ENCODE measurements around the gene TECTA. TPM values are rescaled to one million over a fixed set of nuclear protein-coding genes. Genes with fewer than 3 reads are reported as not detected.

The TECTA gene
- polyA plus RNA-seq, 1 donor from 2014 or later = 3.3 TPM

DNA sequence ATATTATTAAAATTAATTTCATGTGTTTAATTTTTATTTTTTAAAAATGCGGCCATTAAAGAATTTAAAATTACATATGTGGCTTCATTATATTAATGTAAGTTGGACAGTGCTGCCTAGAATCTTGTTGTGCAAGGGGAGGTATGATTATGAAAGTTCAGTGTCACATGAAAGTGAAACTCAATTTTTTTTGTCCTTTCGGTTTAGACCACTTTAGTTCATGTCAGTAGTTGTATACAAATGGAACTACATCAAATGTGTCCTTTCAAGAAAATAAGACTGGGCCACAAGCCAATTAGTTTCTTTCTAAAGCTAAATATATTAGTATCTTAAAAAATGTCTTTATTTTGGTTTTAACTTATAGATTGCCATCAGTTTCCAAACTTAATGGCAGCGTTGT lies 41.4 kb upstream of the TECTA start:
- H3F3A ChIP-seq (ENCODE audit: insufficient read depth, low read length, poor library complexity, severe bottlenecking) = no peaks in the 10 kb centered on the region
- no peak overlapping the region for H3K4me2 ChIP-seq (ENCODE audit: low read length)
- H3K79me2 ChIP-seq (replicated peaks; ENCODE audit: insufficient read depth, low read length) = no peaks in the 10 kb centered on the region
- no peaks in the 10 kb centered on the region for H4K20me1 ChIP-seq (ENCODE audit: insufficient read depth)
- no peak overlapping the region for H2AFZ ChIP-seq (ENCODE audit: low read depth, low read length)
- TF ChIP-seq POLR2AphosphoS5 (IDR thresholded peaks at IDR 0.05) = no peak
- no peak for TF ChIP-seq SMC3 (conservative IDR thresholded peaks at IDR 0.05; ENCODE audit: poor library complexity)
- no peak for TF ChIP-seq EP300 (conservative IDR thresholded peaks at IDR 0.05; ENCODE audit: poor library complexity, severe bottlenecking)
- TF ChIP-seq, protein P1, sequence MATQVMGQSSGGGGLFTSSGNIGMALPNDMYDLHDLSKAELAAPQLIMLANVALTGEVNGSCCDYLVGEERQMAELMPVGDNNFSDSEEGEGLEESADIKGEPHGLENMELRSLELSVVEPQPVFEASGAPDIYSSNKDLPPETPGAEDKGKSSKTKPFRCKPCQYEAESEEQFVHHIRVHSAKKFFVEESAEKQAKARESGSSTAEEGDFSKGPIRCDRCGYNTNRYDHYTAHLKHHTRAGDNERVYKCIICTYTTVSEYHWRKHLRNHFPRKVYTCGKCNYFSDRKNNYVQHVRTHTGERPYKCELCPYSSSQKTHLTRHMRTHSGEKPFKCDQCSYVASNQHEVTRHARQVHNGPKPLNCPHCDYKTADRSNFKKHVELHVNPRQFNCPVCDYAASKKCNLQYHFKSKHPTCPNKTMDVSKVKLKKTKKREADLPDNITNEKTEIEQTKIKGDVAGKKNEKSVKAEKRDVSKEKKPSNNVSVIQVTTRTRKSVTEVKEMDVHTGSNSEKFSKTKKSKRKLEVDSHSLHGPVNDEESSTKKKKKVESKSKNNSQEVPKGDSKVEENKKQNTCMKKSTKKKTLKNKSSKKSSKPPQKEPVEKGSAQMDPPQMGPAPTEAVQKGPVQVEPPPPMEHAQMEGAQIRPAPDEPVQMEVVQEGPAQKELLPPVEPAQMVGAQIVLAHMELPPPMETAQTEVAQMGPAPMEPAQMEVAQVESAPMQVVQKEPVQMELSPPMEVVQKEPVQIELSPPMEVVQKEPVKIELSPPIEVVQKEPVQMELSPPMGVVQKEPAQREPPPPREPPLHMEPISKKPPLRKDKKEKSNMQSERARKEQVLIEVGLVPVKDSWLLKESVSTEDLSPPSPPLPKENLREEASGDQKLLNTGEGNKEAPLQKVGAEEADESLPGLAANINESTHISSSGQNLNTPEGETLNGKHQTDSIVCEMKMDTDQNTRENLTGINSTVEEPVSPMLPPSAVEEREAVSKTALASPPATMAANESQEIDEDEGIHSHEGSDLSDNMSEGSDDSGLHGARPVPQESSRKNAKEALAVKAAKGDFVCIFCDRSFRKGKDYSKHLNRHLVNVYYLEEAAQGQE (IDR thresholded peaks at IDR 0.05; ENCODE audit: borderline replicate concordance) = no peak
- no peak for TF ChIP-seq MXI1 (conservative IDR thresholded peaks at IDR 0.05; ENCODE audit: poor library complexity, severe bottlenecking)
- TF ChIP-seq RAD21 (conservative IDR thresholded peaks at IDR 0.05) = no peak
- no peak for TF ChIP-seq EZH2 (IDR thresholded peaks at IDR 0.05; ENCODE audit: borderline replicate concordance, insufficient read depth, low read length, poor library complexity, severe bottlenecking)
- TF ChIP-seq TAF1 (IDR thresholded peaks at IDR 0.05; ENCODE audit: low read depth) = no peak
- TF ChIP-seq CTCF (IDR thresholded peaks at IDR 0.05; ENCODE audit: poor library complexity, severe bottlenecking) = no peak
- peaks cover 19% of the 10 kb centered on the region for H3K36me3 ChIP-seq (ENCODE audit: insufficient read depth, low read length)
- H3K9me3 ChIP-seq (ENCODE audit: low read length) = no peaks in the 10 kb centered on the region
- no peak overlapping the region for H3K27ac ChIP-seq (ENCODE audit: low read length)
- no peak overlapping the region for H3K4me3 ChIP-seq (ENCODE audit: low read length)
- no peak overlapping the region for H3K9ac ChIP-seq (ENCODE audit: low read length)
- H3K27me3 ChIP-seq (ENCODE audit: insufficient read depth, low read depth, low read length) = no peaks in the 10 kb centered on the region
- no peaks in the 10 kb centered on the region for H3K9me2 ChIP-seq (ENCODE audit: insufficient read depth, low read length)

DNA sequence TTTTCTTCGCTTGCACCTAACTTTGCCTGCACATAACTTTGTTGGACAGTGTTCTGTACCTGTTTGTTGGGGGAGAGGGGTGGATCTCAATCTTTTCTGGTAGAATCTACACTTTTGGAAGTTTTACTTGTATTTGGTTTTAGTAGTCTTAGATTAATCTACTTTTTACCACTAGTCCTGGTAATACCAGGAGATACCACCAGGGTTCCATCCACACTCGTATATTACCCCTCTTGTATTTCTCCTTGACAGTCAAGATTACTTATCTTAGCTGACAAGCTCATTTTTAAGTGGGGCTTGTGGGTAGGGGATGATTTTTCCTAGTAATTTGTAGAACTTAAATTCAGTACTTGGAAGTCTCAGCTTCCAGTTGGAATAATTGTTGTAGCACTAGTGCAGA lies 37.3 kb upstream of the TECTA start:
- Histone ChIP-seq H3K9me3 (ENCODE audit: low read length) (no peaks in the 10 kb centered on the region), H3K9ac (ENCODE audit: low read length) (no peak overlapping the region), H3K36me3 (ENCODE audit: insufficient read depth, low read length) (peaks cover 14% of the 10 kb centered on the region), H3K27me3 (ENCODE audit: insufficient read depth, low read depth, low read length) (no peaks in the 10 kb centered on the region), H3F3A (ENCODE audit: insufficient read depth, low read length, poor library complexity, severe bottlenecking) (no peaks in the 10 kb centered on the region), H3K79me2 (replicated peaks; ENCODE audit: insufficient read depth, low read length) (no peaks in the 10 kb centered on the region), H3K4me3 (ENCODE audit: low read length) (no peak overlapping the region), H3K27ac (ENCODE audit: low read length) (no peak overlapping the region), H2AFZ (ENCODE audit: low read depth, low read length) (no peak overlapping the region), H3K4me2 (ENCODE audit: low read length) (no peak overlapping the region), H3K9me2 (ENCODE audit: insufficient read depth, low read length) (no peaks in the 10 kb centered on the region), H4K20me1 (ENCODE audit: insufficient read depth) (no peaks in the 10 kb centered on the region)
- TF ChIP-seq, protein P1 (IDR thresholded peaks at IDR 0.05; ENCODE audit: borderline replicate concordance) = no peak
- TF ChIP-seq CTCF (IDR thresholded peaks at IDR 0.05; ENCODE audit: poor library complexity, severe bottlenecking) = peak; percentile 34
